Duodenal mucosa (tissue), 2 donors: ENCODE measurements around the gene GNB1.
A peak's percentile ranks its signal among the peaks of the same experiment; 100 is the strongest.
"Not testable (repeated sequence)": the region's sequence is repeated elsewhere in the genome, so short reads cannot be mapped to it uniquely, and the experiment has no call there.

Experiments
- H3K27ac ChIP-seq: one replicate; pipeline ENCODE4 v1.7.0; 2013; ENCODE audit warnings: low read depth, low read length
- H3K27me3 ChIP-seq, 2 donors: one replicate each; pipeline ENCODE4 v1.7.0; 2013; ENCODE audit warnings: low read length in 2 of 2, control low read depth in 1 of 2; ENCODE audit not compliant: insufficient read depth in 2 of 2, control insufficient read depth in 1 of 2
- H3K36me3 ChIP-seq, 2 donors: one replicate each; pipeline ENCODE4 v1.7.0; 2013; ENCODE audit warnings: low read length in 2 of 2, control low read depth in 1 of 2; ENCODE audit not compliant: insufficient read depth in 2 of 2, control insufficient read depth in 1 of 2
- H3K4me1 ChIP-seq, 2 donors: one replicate each; pipeline ENCODE4 v1.7.0; 2013; ENCODE audit warnings: low read length in 2 of 2, control low read depth in 1 of 2; ENCODE audit not compliant: insufficient read depth in 2 of 2, control insufficient read depth in 1 of 2
- H3K4me3 ChIP-seq, 2 donors: one replicate each; pipeline ENCODE4 v1.7.0; 2013; ENCODE audit warnings: low read length in 2 of 2, low read depth in 1 of 2
- H3K9ac ChIP-seq, 2 donors: one replicate each; pipeline ENCODE4 v1.7.0; 2013; ENCODE audit warnings: low read length in 2 of 2, low read depth in 1 of 2
- H3K9me3 ChIP-seq, 2 donors: one replicate each; pipeline ENCODE4 v1.7.0; 2013; ENCODE audit warnings: low read length in 2 of 2, control low read depth in 1 of 2; ENCODE audit not compliant: control insufficient read depth in 1 of 2

The GNB1 gene

DNA sequence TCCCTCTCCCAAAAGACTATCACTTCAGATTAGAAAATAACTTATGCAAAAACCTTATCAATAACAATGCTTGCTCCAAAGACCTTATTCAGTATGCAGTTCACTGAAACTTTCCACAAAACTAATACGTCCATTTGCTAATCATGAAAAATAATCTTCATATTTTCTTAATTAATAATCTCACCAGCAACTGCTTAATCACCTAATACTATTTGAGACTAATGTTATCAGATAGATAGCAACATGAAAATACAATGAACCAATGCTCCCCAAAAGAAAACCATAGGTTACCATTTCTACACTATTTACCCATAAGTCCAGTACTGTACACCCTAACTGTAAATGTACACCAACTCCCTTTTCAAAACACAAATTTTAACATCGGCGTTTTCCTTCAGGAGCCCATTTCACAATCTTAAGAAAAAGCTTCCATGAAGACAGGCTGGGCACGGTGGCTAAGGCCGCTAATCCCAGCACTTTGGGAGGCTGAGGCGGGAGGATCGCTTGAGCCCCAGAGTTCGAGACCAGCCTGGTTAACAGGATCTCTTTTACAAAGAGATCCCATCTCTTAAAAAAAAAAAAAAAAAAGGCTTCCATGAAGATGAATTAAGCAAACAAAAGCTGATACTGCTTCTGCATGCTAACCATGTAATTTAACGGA is 1.7 kb downstream of the GNB1 start:
- Histone ChIP-seq H3K36me3 (no peaks in the 10 kb centered on the region), H3K9me3 (no peaks in the 10 kb centered on the region), H3K4me1 (peaks cover 39 to 42% of the 10 kb centered on the region in 2 donors), H3K27me3 (no peaks in the 10 kb centered on the region), H3K4me3 (peak overlapping the region; percentile 78 to 80), H3K27ac (no peak overlapping the region), H3K9ac (peak overlapping the region; percentile 63 to 80)

DNA sequence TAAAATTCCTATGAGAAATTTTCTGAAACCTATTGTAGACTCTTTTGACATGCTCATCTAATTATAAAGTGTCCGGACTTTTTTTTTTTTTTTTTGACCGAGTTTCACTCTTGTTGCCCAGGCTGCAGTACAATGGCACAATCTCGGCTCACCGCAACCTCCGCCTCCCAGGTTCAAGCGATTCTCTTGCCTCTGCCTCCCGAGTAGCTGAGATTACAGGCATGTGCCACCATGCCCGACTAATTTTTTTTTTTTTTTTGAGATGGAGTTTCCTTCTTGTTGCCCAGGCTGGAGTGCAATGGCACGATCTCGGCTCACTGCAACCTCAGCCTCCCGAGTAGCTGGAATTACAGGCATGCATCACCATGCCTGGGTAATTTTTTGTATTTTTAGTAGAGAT is 7.0 kb downstream of the GNB1 start:
- not testable (repeated sequence) for H3K36me3 ChIP-seq, H3K9me3 ChIP-seq, H3K9ac ChIP-seq, H3K27me3 ChIP-seq, H3K27ac ChIP-seq, H3K4me3 ChIP-seq
- peaks cover 49 to 51% of the 10 kb centered on the region in 2 donors for H3K4me1 ChIP-seq

DNA sequence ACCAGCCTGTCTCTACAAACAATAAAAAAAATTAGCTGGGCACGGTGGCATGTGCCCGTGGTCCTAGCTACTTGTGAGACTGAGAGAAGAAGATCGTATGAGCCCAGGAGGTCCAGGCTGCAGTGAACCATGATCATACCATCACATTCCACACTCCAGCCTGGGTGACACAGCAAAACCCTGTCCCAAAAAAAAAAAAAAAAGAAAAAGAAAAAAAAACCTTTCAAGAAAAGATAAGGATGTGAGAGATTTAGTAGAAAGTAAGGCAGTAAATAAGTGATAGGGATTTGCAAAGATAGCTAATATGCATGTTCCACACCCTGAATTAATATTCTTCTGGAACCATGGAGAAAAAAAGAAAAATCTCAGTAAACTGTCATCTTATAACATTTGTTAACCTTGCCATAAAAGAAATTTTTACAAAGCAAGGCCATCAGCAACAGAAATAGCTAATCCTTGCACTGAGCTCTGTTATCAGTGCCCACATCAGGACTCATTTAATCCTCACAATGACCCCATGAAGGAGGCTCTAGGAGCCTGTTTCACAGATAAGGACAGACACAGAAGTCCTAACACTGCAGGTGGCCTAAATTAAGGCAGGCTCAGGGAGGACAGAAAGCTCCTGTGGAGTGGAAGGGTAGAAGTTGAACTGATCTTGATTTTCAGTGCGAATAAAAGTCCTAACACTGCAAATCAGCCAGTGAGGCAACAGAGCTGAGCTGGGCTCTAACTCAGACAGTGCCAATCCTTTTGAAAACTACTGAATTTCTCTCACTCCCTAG is 7.6 kb downstream of the GNB1 start:
- peak overlapping the region in 1 of 2 donors; percentile 35 for H3K9ac ChIP-seq
- H3K27ac ChIP-seq, result no peak overlapping the region
- H3K4me3 ChIP-seq, result no peak overlapping the region
- H3K4me1 ChIP-seq, result peaks cover 48 to 52% of the 10 kb centered on the region in 2 donors
- no peaks in the 10 kb centered on the region for H3K9me3 ChIP-seq
- peaks cover 4 to 6% of the 10 kb centered on the region in 2 donors for H3K36me3 ChIP-seq
- no peaks in the 10 kb centered on the region for H3K27me3 ChIP-seq

DNA sequence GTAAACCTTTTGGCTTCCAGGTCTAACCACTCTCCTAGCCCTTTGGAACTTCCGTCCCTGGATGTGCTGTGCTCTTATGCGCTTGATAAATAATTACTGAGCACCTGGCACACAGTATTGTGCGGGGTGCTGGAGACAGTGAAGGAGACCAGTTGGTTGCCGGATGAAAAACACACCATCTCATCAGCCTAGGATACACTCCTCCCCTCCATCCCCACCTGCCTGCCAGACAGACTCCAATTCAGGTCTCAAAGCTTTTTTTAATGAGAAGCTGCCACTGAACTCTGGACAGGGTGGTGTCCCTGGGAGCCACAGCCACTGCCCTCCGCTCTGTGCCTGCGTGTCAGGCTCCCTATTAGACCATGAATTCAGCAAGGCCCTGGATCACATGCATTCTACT is 9.2 kb downstream of the GNB1 start:
- Histone ChIP-seq H3K9ac (peak overlapping the region; percentile 3 to 50), H3K4me3 (peak overlapping the region; percentile 9 to 21), H3K4me1 (peaks cover 48 to 50% of the 10 kb centered on the region in 2 donors)

DNA sequence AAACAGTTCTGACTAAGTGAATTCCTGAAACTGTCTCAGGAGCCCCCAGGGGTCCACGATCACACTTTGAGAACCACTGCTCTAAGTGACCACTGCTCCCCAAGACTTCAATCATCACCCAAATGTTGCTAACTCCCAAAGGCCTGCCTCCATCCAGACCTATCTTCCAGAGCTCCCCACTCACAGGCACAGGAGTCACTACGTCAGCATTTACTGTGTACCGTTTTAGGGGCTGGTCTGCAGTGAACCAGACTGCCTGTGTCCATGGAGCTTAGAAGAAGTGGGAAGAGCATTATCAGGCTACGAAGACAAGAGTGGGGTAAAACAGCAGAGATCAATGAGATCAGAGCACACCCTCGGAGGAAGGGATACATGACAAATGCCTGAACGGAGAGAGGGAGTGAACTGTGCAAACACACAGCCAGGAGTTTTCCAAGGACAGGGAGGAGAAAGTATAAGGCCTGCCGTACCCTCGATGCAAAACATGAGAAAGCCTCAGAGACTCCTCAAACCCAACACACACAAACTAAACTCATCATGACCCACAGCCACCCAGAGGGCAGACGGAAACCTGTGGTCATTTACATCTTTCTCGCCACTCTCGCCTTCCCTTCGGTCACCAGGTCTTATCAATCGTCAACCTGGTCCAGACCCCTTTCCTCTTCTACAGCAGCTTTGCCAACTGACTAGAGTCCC is 10.1 kb downstream of the GNB1 start:
- Histone ChIP-seq H3K4me1 (peaks cover 54 to 57% of the 10 kb centered on the region in 2 donors), H3K27ac (peak overlapping the region; percentile 41), H3K27me3 (no peaks in the 10 kb centered on the region), H3K36me3 (peaks cover 7 to 21% of the 10 kb centered on the region in 2 donors), H3K4me3 (peak overlapping the region; percentile 8 to 48), H3K9me3 (no peaks in the 10 kb centered on the region), H3K9ac (peak overlapping the region; percentile 3 to 50)

More for the DNA sequence above, 9.2 kb downstream of the GNB1 start:
- Histone ChIP-seq H3K27ac (peak overlapping the region; percentile 53), H3K36me3 (peaks cover 4 to 11% of the 10 kb centered on the region in 2 donors), H3K27me3 (no peaks in the 10 kb centered on the region), H3K9me3 (no peaks in the 10 kb centered on the region)

DNA sequence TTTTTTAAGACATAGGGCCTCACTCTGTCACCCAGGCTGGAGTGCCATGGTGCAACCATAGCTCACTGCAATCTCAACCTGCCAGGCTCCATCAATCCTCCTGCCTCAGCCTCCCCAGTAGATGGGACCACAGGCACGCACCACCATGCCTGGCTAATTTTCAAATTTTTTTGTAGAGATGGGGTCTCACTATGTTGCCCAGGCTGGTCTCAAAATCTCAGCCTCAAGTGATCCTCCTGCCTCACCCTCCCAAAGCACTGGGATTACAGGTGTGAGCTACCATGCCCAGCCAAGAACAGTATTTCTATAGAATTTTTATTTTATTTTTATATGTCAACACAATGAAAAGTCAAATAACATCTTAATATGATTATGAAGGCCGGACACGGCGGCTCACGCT is 10.9 kb downstream of the GNB1 start:
- H3K4me1 ChIP-seq, result peaks cover 54 to 57% of the 10 kb centered on the region in 2 donors

DNA sequence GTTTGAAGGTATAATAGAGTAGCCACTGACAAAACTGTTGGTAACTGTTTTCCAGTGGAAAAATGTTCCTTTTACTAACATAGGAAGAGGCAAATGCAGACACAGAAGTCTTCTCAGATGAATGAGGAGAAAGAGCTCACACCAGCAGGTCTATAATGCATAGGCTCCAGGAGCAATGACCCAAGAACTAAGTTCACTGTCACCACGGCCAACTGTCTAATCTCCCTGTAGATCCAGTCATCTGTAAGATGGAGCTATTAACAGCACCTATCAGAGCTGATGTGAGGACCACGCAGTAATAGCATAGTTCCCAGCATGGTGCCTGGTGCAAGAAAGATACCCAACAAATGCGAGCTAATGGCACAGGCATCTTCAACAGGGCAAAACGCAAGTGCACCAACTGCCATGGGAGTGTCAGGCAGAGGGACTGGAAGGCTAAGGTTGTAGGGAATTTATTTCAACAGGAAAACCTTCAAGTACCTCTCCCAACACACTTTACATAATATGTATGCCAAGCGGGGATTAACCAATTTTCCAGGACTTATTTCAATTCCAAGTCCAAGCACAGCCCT is 12.9 kb downstream of the GNB1 start:
- Histone ChIP-seq H3K9ac (no peak overlapping the region), H3K27ac (no peak overlapping the region), H3K9me3 (no peaks in the 10 kb centered on the region), H3K4me3 (no peak overlapping the region), H3K27me3 (no peaks in the 10 kb centered on the region), H3K36me3 (peaks cover 7 to 32% of the 10 kb centered on the region in 2 donors), H3K4me1 (peaks cover 52 to 57% of the 10 kb centered on the region in 2 donors)

More for the DNA sequence above, 10.9 kb downstream of the GNB1 start:
- Histone ChIP-seq H3K27me3 (no peaks in the 10 kb centered on the region), H3K36me3 (peaks cover 7 to 29% of the 10 kb centered on the region in 2 donors), H3K4me3 (no peak overlapping the region), H3K9ac (no peak overlapping the region), H3K27ac (no peak overlapping the region), H3K9me3 (no peaks in the 10 kb centered on the region)

DNA sequence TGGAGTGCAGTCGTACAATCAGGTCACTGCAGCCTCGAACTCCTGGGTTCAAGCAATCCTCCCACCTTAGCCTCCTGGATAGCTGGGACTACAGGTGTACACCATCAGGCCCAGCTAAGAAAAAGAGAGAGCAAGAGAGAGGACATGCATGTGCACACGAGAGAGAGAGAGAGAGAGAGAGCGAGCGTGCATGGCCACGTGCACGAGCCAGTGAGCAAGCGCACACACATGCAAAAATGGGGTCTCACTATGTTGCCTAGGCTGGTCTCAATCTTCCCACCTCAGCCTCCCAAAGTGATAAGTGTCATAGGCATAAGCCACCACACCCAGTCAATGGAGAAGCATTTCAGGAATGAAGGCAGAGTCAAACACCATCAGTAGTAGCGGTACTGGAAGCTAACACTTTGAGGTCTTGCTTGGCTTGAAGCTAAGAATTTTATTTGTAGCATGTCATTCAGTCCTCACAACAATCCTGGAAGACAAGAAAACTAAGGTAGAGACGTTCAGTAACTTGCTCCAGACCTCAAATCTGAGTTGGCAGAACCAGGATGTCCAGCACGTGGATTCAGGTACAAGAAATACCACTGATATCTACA is 14.5 kb downstream of the GNB1 start:
- Histone ChIP-seq H3K4me3 (no peak overlapping the region), H3K27me3 (no peaks in the 10 kb centered on the region), H3K9ac (no peak overlapping the region), H3K36me3 (peaks cover 7 to 37% of the 10 kb centered on the region in 2 donors), H3K27ac (no peak overlapping the region), H3K4me1 (peaks cover 58 to 61% of the 10 kb centered on the region in 2 donors), H3K9me3 (no peaks in the 10 kb centered on the region)

DNA sequence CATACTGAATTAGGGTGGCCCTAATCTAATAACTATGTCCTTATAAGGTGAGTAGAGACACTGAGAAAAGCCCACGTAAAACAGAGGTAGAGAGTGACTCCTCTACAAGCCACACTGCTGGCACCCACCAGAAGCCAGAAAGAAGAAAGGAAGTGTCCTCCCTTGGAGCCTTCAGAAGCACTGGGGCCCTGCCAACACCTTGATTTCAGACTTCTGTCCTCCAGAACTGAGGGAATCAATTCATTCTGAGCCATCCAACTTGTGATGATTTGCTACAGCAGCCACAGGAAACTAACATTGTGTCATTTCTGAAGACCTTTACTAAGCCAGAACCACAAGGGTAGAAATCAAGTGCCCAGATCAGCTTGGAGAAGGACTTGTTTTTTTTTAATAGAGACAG is 15.0 kb downstream of the GNB1 start:
- peaks cover 55 to 60% of the 10 kb centered on the region in 2 donors for H3K4me1 ChIP-seq
- H3K27ac ChIP-seq, result no peak overlapping the region
- no peaks in the 10 kb centered on the region for H3K27me3 ChIP-seq
- H3K9ac ChIP-seq, result no peak overlapping the region
- no peaks in the 10 kb centered on the region for H3K9me3 ChIP-seq
- no peak overlapping the region for H3K4me3 ChIP-seq
- peaks cover 7 to 42% of the 10 kb centered on the region in 2 donors for H3K36me3 ChIP-seq
